ENCODE measurements around the gene ACSF2.

- TF ChIP-seq CTCF (IDR thresholded peaks at IDR 0.05) (peak; percentile 24 to 61 (median 56)), POLR2A (IDR thresholded peaks at IDR 0.05) (no peak), POLR2AphosphoS5 (IDR thresholded peaks at IDR 0.05) (no peak)
These were observed 53.6 kb downstream of the ACSF2 start for GRCh38 chr17:50479522-50480141.
